Suprapubic skin (tissue), 4 donors: ENCODE measurements around the gene ETV7.

Source experiments
- CTCF ChIP-seq, 2 donors: fragments of 200-600 bp in 1 of 2; fragments of 450-650 bp in 1 of 2; sonication (generic) in 1 of 2; IDR thresholded peaks; one replicate each; pipeline ENCODE4 v1.5.1; 2016 to 2019; ENCODE audit warnings: antibody characterized with exemption in 2 of 2, mild to moderate bottlenecking in 1 of 2, moderate library complexity in 1 of 2
- EP300 ChIP-seq: sonication (generic); formaldehyde crosslinking; IDR thresholded peaks from one replicate; pipeline ENCODE4 v1.6.1; 2017; ENCODE audit warnings: antibody characterized with exemption
- POLR2A ChIP-seq, 2 donors: fragments of 450-650 bp; IDR thresholded peaks; one replicate each; pipeline ENCODE4 v1.6.1; 2017; ENCODE audit warnings: antibody characterized with exemption in 2 of 2, mild to moderate bottlenecking in 2 of 2, moderate library complexity in 2 of 2
- POLR2AphosphoS5 ChIP-seq, 3 donors: sonication (generic); formaldehyde crosslinking; IDR thresholded peaks; one replicate each; pipeline ENCODE4 v1.6.1; 2017; ENCODE audit warnings: antibody characterized with exemption in 3 of 3

- no peak for TF ChIP-seq CTCF (IDR thresholded peaks at IDR 0.05)
- no peak for TF ChIP-seq POLR2A (IDR thresholded peaks at IDR 0.05)
- TF ChIP-seq EP300, result no peak
- no peak for TF ChIP-seq POLR2AphosphoS5 (IDR thresholded peaks at IDR 0.05)
Observed at GRCh38 chr6:36319821-36320220, 67.6 kb downstream of the ETV7 start.
